GM23248 (cell line): ENCODE data around the gene PRKCA. TPM values are rescaled to one million over a fixed set of nuclear protein-coding genes. Genes with fewer than 3 reads are reported as not detected.

Source experiments
- DNase-seq: peaks from one replicate; pipeline ENCODE4 v3.0.0-alpha.2; 2015
- H2AFZ ChIP-seq: fragments of 200-600 bp; sonication (generic); 2 replicates; pipeline ENCODE4 v1.6.1; 2016; ENCODE audit warnings: antibody characterized with exemption
- H3F3A ChIP-seq: fragments of 200-600 bp; sonication (generic); 2 replicates; pipeline ENCODE4 v1.6.1; 2016; ENCODE audit warnings: mild to moderate bottlenecking, antibody characterized with exemption, mixed run types; ENCODE audit not compliant: insufficient read depth
- H3K27ac ChIP-seq: fragments of 200-600 bp; sonication (generic); 2 replicates; pipeline ENCODE4 v1.5.1; 2016; ENCODE audit warnings: mild to moderate bottlenecking
- H3K27me3 ChIP-seq: fragments of 200-600 bp; sonication (generic); replicated peaks from 2 replicates; pipeline ENCODE4 v1.6.1; 2016; ENCODE audit warnings: mild to moderate bottlenecking; ENCODE audit not compliant: insufficient read depth
- H3K36me3 ChIP-seq: fragments of 200-600 bp; sonication (generic); 2 replicates; pipeline ENCODE4 v1.6.1; 2016; ENCODE audit warnings: low read depth, mild to moderate bottlenecking
- H3K4me1 ChIP-seq: fragments of 200-600 bp; sonication (generic); 2 replicates; pipeline ENCODE4 v1.6.1; 2016; ENCODE audit warnings: mild to moderate bottlenecking; ENCODE audit not compliant: insufficient read depth
- H3K4me2 ChIP-seq: fragments of 200-600 bp; sonication (generic); one replicate; pipeline ENCODE4 v1.6.1; 2016; ENCODE audit warnings: mild to moderate bottlenecking; ENCODE audit not compliant: unreplicated experiment
- H3K4me3 ChIP-seq: fragments of 200-600 bp; sonication (generic); 2 replicates; pipeline ENCODE4 v1.5.1; 2016; ENCODE audit warnings: mild to moderate bottlenecking
- H3K79me2 ChIP-seq: fragments of 200-600 bp; sonication (generic); 2 replicates; pipeline ENCODE4 v1.6.1; 2016; ENCODE audit warnings: mild to moderate bottlenecking; ENCODE audit not compliant: insufficient read depth
- H3K9ac ChIP-seq: fragments of 200-600 bp; sonication (generic); 2 replicates; pipeline ENCODE4 v1.6.1; 2016; ENCODE audit warnings: mild to moderate bottlenecking
- H3K9me2 ChIP-seq: fragments of 200-600 bp; sonication (generic); 2 replicates; pipeline ENCODE4 v1.6.1; 2016; ENCODE audit warnings: mixed run types, mild to moderate bottlenecking, moderate library complexity; ENCODE audit not compliant: insufficient read depth
- H3K9me3 ChIP-seq: fragments of 200-600 bp; sonication (generic); one replicate; pipeline ENCODE4 v1.6.1; 2017; ENCODE audit warnings: low read depth
- H4K20me1 ChIP-seq: fragments of 200-600 bp; sonication (generic); 2 replicates; pipeline ENCODE4 v1.6.0; 2016; ENCODE audit not compliant: insufficient read depth
- EZH2 ChIP-seq: fragments of 200-600 bp; sonication (generic); IDR thresholded peaks from 2 replicates; pipeline ENCODE4 v1.6.1; 2018; ENCODE audit warnings: antibody characterized with exemption, mild to moderate bottlenecking; ENCODE audit not compliant: insufficient read depth, poor library complexity, severe bottlenecking
- EZH2phosphoT487 ChIP-seq: fragments of 200-600 bp; sonication (generic); IDR thresholded peaks from 2 replicates; pipeline ENCODE4 v1.6.1; 2018; ENCODE audit warnings: antibody characterized with exemption, moderate library complexity, mild to moderate bottlenecking, low read depth; ENCODE audit not compliant: insufficient read depth
- WGBS, 2 experiments: methylation state at CpG; one replicate each; pipeline ENCODE4 v1.1.6; 2015 to 2017; ENCODE audit warnings: low lambda C conversion rate in 2 of 2, low coverage in 1 of 2; ENCODE audit errors: missing lambda C conversion rate in 2 of 2; 5-methylcytosine and 5-hydroxymethylcytosine counted together
- in situ Hi-C: fragments of 300-500 bp; cut with MboI; formaldehyde crosslinking; loops from 2 replicates; pipeline ENCODE4 v1.15.0; 2020
- polyA plus RNA-seq: library from polyadenylated mRNA; unstranded; fragments of >200 nt; fragmentation: Nextera tagmentation; extraction: Ambion mirVana; gene quantifications from 2 replicates; pipeline ENCODE4 v1.2.1, GENCODE V29; 2016
- total RNA-seq: library from RNA; depleted of rRNA; stranded (reverse); fragments of >200 nt; shearing (Covaris generic); gene quantifications from 2 replicates; pipeline ENCODE4 v1.2.3, GENCODE V29; 2014

PRKCA gene
- total and polyA plus RNA-seq, 2 experiments from 2014 or later = 17.3 to 28.5 TPM

DNA sequence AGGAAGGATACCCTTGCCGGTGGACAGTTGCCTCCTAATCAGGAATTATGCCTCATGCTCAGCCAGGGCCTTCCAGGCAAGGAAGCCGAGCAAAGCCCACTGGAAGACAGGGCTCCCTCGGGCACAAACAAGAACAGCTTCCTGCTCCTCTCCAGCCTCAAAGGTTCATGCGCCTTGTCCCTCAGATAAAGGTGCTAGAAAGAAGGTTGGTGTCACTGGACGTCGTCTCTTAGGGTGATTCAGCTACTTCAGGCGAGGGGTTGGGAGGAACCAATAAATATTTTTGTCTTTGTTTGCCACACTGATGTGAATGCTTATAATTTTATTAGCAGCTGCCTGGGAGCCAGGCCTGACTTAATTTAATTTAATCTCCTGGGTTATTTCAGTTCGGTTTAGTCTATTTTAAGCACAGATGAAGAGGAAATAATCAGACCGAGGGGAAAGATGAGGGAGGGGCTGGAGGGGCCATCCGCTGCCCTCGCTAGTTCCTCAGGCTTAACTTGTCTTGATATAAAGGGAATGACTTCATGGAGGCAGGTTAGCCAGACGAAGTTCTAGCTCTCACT is 360.7 kb downstream of the PRKCA start:
- no peaks in the 10 kb centered on the region for H3F3A ChIP-seq
- in situ Hi-C loops = no loop called here
- no peak overlapping the region for H3K27ac ChIP-seq
- H3K27me3 ChIP-seq = no peaks in the 10 kb centered on the region
- H3K79me2 ChIP-seq = 0 out of 2 replicates have a peak, but pooled peaks cover 4% of the 10 kb centered on the region
- H2AFZ ChIP-seq = no peak overlapping the region
- H3K9ac ChIP-seq = no peak overlapping the region
- no peaks in the 10 kb centered on the region for H3K9me3 ChIP-seq
- no peak overlapping the region for H3K4me2 ChIP-seq
- H3K4me1 ChIP-seq = no peaks in the 10 kb centered on the region
- no peaks in the 10 kb centered on the region for H4K20me1 ChIP-seq
- no peak for DNase-seq
- H3K9me2 ChIP-seq = no peaks in the 10 kb centered on the region
- peaks cover 8% of the 10 kb centered on the region; the same call in 1 of the 2 replicates for H3K36me3 ChIP-seq
- TF ChIP-seq EZH2phosphoT487 = no peak
- no peak for TF ChIP-seq EZH2
- 75 to 83% methylated on average over 12 of the region's 12 CpGs for WGBS, 2 experiments
- H3K4me3 ChIP-seq = no peak overlapping the region

- H3K9me2 ChIP-seq = no peaks in the 10 kb centered on the region
- 95 to 99% methylated on average over 4 of the region's 4 CpGs for WGBS, 2 experiments
- no peak overlapping the region for H3K9ac ChIP-seq
- no peak overlapping the region for H2AFZ ChIP-seq
- H3K36me3 ChIP-seq = no peaks in the 10 kb centered on the region; the same call in 1 of the 2 replicates
- H3K4me2 ChIP-seq = no peak overlapping the region
- in situ Hi-C loops = no loop called here
- TF ChIP-seq EZH2phosphoT487 = no peak
- no peak for TF ChIP-seq EZH2
- H4K20me1 ChIP-seq = no peaks in the 10 kb centered on the region
- H3K27me3 ChIP-seq = no peaks in the 10 kb centered on the region
- H3F3A ChIP-seq = no peaks in the 10 kb centered on the region
- H3K9me3 ChIP-seq = no peaks in the 10 kb centered on the region
- no peak overlapping the region for H3K4me3 ChIP-seq
- 0 out of 2 replicates have a peak, but pooled peaks cover 4% of the 10 kb centered on the region for H3K79me2 ChIP-seq
- H3K4me1 ChIP-seq = no peaks in the 10 kb centered on the region
- H3K27ac ChIP-seq = no peak overlapping the region
- no peak for DNase-seq
Measured at GRCh38 chr17:66664336-66664735, 361.9 kb downstream of the PRKCA start.

GRCh38 chr17:66665194-66665593 is 362.8 kb downstream of the PRKCA start:
- no peak overlapping the region for H3K9ac ChIP-seq
- H3K27ac ChIP-seq = no peak overlapping the region
- no peaks in the 10 kb centered on the region for H3K9me2 ChIP-seq
- H3K27me3 ChIP-seq = no peaks in the 10 kb centered on the region
- H3K9me3 ChIP-seq = no peaks in the 10 kb centered on the region
- no peaks in the 10 kb centered on the region for H3K4me1 ChIP-seq
- 85 to 87% methylated on average over 4 of the region's 4 CpGs for WGBS, 2 experiments
- no peak for TF ChIP-seq EZH2
- no peak for TF ChIP-seq EZH2phosphoT487
- no peaks in the 10 kb centered on the region; the same call in 1 of the 2 replicates for H3F3A ChIP-seq
- no peaks in the 10 kb centered on the region; the same call in 1 of the 2 replicates for H3K36me3 ChIP-seq
- H4K20me1 ChIP-seq = no peaks in the 10 kb centered on the region
- H3K4me2 ChIP-seq = no peak overlapping the region
- H3K79me2 ChIP-seq = 0 out of 2 replicates have a peak, but pooled peaks cover 4% of the 10 kb centered on the region
- in situ Hi-C loops = no loop called here
- no peak overlapping the region for H3K4me3 ChIP-seq
- DNase-seq = peak; percentile 41
- H2AFZ ChIP-seq = no peak overlapping the region

DNA sequence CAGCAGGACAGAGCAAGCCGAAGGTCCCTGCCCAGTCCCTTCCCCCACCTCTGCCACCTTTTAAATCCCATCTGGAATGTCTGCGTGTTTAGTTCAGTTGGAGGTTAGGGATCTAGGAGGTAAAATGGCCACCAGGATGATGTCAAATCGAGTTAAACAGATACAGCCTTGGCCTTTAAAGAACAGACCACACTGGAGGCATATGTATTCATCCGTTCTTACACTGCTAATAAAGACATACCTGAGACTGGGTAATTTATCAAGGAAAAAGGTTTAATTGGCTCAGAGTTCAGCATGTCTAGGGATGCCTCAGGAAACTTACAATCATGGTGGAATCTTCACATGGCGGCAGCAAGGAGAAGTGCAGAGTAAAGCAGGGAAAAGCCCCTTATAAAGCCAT is 364.7 kb downstream of the PRKCA start:
- TF ChIP-seq EZH2 = no peak
- TF ChIP-seq EZH2phosphoT487 = no peak
- H3K9ac ChIP-seq = no peak overlapping the region
- H3K9me3 ChIP-seq = no peaks in the 10 kb centered on the region
- no peak overlapping the region for H2AFZ ChIP-seq
- no peak for DNase-seq
- WGBS, 2 experiments = 91 to 93% methylated on average over 5 of the region's 5 CpGs
- no peaks in the 10 kb centered on the region for H3K4me1 ChIP-seq
- peaks cover 8% of the 10 kb centered on the region; the same call in 1 of the 2 replicates for H3F3A ChIP-seq
- no peak overlapping the region for H3K4me3 ChIP-seq
- H3K79me2 ChIP-seq = 0 out of 2 replicates have a peak, but pooled peaks cover 4% of the 10 kb centered on the region
- no peak overlapping the region for H3K4me2 ChIP-seq
- H4K20me1 ChIP-seq = no peaks in the 10 kb centered on the region
- no peaks in the 10 kb centered on the region for H3K27me3 ChIP-seq
- no peaks in the 10 kb centered on the region; the same call in 1 of the 2 replicates for H3K36me3 ChIP-seq
- in situ Hi-C loops = no loop called here
- H3K9me2 ChIP-seq = no peaks in the 10 kb centered on the region
- H3K27ac ChIP-seq = no peak overlapping the region
